ENCODE measurements around the gene USP35. TPM values are rescaled to one million over a fixed set of nuclear protein-coding genes. Genes with fewer than 3 reads are reported as not detected.

Gene USP35
- total and polyA plus RNA-seq, 7 donors = 1.2 to 23.3 (median 6.7) TPM

DNA sequence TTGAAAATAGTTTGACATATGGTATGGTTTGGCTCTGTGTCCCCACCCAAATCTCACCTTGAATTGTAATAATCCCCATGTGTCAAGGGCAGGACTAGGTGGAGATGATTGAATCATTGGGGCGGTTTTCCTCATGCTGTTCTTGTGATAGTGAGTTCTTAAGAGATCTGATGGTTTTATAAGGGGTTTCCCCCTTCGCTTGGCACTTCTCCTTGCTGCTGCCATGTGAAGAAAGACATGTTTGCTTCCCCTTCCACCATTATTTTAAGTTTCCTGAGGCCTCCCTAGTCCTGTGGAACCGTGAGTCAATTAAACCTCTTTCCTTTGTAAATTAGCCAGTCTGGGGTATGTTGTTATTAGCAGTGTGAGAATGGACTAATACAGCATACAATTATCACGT is 8.0 kb upstream of the USP35 start:
- Histone ChIP-seq H3K4me3 (no peak overlapping the region), H3K9me3 (no peaks in the 10 kb centered on the region), H3K36me3 (peaks cover 0 to 11% (median 0%) of the 10 kb centered on the region in 4 donors), H3K27me3 (no peaks in the 10 kb centered on the region), H3K4me1 (peaks cover 0 to 11% (median 5%) of the 10 kb centered on the region in 4 donors), H3K27ac (no peak overlapping the region)
- DNase-seq = no peak
- whole genome bisulfite sequencing, 2 donors = 92 to 96% methylated on average over 4 of the region's 4 CpGs
- intact Hi-C loops (cut with DNase I) = no loop called here
- TF ChIP-seq POLR2A (IDR thresholded peaks at IDR 0.05) = no peak
- TF ChIP-seq POLR2AphosphoS5 (IDR thresholded peaks at IDR 0.05) = no peak
- TF ChIP-seq EP300 (IDR thresholded peaks at IDR 0.05) = no peak
- TF ChIP-seq, protein P1, sequence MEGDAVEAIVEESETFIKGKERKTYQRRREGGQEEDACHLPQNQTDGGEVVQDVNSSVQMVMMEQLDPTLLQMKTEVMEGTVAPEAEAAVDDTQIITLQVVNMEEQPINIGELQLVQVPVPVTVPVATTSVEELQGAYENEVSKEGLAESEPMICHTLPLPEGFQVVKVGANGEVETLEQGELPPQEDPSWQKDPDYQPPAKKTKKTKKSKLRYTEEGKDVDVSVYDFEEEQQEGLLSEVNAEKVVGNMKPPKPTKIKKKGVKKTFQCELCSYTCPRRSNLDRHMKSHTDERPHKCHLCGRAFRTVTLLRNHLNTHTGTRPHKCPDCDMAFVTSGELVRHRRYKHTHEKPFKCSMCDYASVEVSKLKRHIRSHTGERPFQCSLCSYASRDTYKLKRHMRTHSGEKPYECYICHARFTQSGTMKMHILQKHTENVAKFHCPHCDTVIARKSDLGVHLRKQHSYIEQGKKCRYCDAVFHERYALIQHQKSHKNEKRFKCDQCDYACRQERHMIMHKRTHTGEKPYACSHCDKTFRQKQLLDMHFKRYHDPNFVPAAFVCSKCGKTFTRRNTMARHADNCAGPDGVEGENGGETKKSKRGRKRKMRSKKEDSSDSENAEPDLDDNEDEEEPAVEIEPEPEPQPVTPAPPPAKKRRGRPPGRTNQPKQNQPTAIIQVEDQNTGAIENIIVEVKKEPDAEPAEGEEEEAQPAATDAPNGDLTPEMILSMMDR (IDR thresholded peaks at IDR 0.05) = no peak

DNA sequence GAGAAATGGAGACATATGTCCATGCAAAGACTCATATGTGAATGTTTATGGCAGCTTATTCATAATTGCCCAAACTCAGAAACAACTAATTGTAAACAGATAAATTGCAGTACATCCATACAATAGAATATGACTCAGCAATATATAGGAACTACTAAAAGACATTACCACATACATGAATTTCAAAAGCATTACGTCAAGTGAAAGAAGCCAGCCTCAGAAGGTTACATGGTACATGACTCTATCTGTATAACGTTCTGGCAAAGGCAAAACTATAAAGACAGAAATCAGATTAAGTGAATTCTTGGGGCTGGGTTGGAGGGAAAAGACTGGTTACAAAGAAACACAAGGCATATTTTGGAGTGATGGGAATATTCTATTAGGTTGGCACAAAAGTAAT is 7.5 kb upstream of the USP35 start:
- peaks cover 0 to 15% (median 9%) of the 10 kb centered on the region in 4 donors for H3K4me1 ChIP-seq
- H3K36me3 ChIP-seq = peaks cover 0 to 11% (median 0%) of the 10 kb centered on the region in 4 donors
- intact Hi-C loops (cut with DNase I) = no loop called here
- 87 to 89% methylated on average over 2 of the region's 2 CpGs for WGBS, 2 donors
- no peaks in the 10 kb centered on the region for H3K9me3 ChIP-seq
- TF ChIP-seq POLR2AphosphoS5 (IDR thresholded peaks at IDR 0.05) (no peak), POLR2A (IDR thresholded peaks at IDR 0.05) (no peak), EP300 (IDR thresholded peaks at IDR 0.05) (no peak)
- TF ChIP-seq, protein P1 (IDR thresholded peaks at IDR 0.05) = no peak
- no peak overlapping the region for H3K27ac ChIP-seq
- H3K27me3 ChIP-seq = no peaks in the 10 kb centered on the region
- H3K4me3 ChIP-seq = no peak overlapping the region
- DNase-seq = no peak

DNA sequence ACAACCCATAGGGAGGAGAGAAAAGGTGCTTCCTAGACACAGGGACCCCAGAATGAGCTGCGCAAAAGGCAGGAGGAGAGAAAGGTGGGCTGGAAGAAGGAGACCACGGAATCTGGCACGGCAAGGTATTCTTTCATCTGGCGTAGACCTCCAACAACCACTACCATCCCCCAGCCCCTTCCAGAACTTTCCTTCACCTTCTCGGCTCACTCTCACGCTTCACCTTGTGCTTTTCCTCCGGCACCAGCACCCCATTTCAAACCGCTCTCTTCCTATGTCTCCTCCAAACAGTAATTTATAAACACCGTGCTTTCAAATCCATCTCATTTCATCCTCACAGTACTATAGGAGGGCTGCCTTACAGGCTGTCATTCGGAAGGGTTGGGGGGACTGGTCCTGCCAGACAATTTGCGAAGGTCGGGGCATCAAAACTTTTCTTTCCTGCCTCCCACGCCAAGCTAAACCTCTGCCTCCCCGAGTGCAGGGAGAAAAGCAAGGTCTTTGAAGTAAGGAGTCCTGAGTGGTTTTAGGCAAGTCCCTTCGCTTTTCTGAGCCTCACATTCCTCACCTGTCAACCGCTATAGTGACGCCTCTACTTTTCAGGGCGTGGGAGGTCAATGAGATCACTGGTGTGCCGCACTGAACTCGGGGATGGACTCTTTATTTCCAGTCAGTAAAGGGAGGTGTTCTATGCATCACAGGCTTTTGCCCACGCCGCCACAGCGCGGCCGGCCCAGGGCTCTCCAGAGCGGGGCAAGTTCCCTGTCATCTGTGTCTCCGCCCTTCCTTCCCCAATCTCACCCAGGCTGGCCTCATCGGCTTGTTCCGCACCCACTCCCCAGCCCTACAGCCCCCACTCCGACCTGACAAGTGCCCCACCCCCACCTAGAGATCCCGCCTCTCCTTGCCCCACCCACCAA is 1.1 kb upstream of the USP35 start:
- peaks cover 0 to 51% (median 39%) of the 10 kb centered on the region in 4 donors for H3K4me1 ChIP-seq
- H3K9me3 ChIP-seq = no peaks in the 10 kb centered on the region
- peak overlapping the region; percentile 79 to 91 (median 88) for H3K27ac ChIP-seq
- no peaks in the 10 kb centered on the region for H3K27me3 ChIP-seq
- H3K36me3 ChIP-seq = peaks cover 0 to 9% (median 0%) of the 10 kb centered on the region in 4 donors
- peak; percentile 42 for DNase-seq
- intact Hi-C loops (cut with DNase I) = loop anchor here (2.0 to 5.0 kb wide), 3 partner anchors 25 to 230 kb away; partner anchors contain the start of genes ALG8 and GAB2
- peak overlapping the region; percentile 70 to 97 (median 90) for H3K4me3 ChIP-seq
- 22 to 26% methylated on average over 31 of the region's 31 CpGs for WGBS, 2 donors
- TF ChIP-seq, protein P1 (IDR thresholded peaks at IDR 0.05) = no peak
- TF ChIP-seq POLR2A (IDR thresholded peaks at IDR 0.05) = no peak

DNA sequence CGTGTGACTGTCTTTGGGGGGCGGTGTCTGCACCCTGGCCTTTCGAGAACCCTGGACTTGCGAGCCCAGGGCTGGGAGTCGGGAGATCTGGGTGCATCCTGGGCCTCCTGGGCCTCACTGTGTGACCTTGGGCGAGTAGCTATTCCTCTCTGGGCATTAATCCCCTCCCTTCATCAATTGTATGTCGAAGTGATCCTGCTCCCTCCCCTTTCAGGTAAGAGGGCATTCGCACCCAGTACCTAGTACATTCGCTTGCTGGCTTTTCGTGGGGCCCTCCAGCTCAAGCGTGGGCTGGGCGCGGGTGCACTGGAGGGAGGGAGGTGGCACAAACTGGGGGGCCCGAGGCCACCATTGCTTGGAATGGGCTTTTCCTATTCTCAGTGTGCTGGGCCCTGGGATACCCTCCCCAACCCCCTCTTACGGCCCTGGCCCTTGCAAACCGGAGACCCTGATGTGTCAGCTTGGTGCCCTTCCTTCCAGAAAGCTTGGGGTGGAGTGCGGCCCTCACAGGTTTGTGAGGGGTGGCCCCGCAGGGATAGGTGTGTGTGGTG is 530 bp downstream of the USP35 start:
- peak; percentile 62 for DNase-seq
- Histone ChIP-seq H3K36me3 (no peaks in the 10 kb centered on the region), H3K4me3 (peak overlapping the region; percentile 70 to 97 (median 90)), H3K27me3 (no peaks in the 10 kb centered on the region), H3K27ac (peak overlapping the region; percentile 79 to 91 (median 88)), H3K4me1 (peaks cover 0 to 51% (median 39%) of the 10 kb centered on the region in 4 donors), H3K9me3 (no peaks in the 10 kb centered on the region)
- intact Hi-C loops (cut with DNase I) = loop anchor here (2.0 to 5.0 kb wide), 3 partner anchors 26 to 228 kb away; partner anchors contain the start of genes ALG8 and GAB2
- 40 to 50% methylated on average over 18 of the region's 18 CpGs for WGBS, 2 donors
- TF ChIP-seq POLR2A (IDR thresholded peaks at IDR 0.05) (no peak), POLR2AphosphoS5 (IDR thresholded peaks at IDR 0.05) (no peak), EP300 (IDR thresholded peaks at IDR 0.05) (no peak)
- TF ChIP-seq, protein P1 (IDR thresholded peaks at IDR 0.05) = no peak

Data from sigmoid colon (tissue), 7 donors.